GM19324 (cell line): ENCODE results near the gene TUFT1.
"Not testable (repeated sequence)": the region's sequence is repeated elsewhere in the genome, so short reads cannot be mapped to it uniquely, and the experiment has no call there.

Experiments
- ATAC-seq: cut with Tn5 transposase; IDR thresholded peaks from one replicate; pipeline ENCODE4 v1.9.1; 2021; ENCODE audit warnings: mild to moderate bottlenecking, moderate library complexity; ENCODE audit not compliant: unreplicated experiment, low FRiP score

Gene TUFT1

GRCh38 chr1:151612501-151613281 is 72.6 kb downstream of the TUFT1 start:
- ATAC-seq, result peak; percentile 10

DNA sequence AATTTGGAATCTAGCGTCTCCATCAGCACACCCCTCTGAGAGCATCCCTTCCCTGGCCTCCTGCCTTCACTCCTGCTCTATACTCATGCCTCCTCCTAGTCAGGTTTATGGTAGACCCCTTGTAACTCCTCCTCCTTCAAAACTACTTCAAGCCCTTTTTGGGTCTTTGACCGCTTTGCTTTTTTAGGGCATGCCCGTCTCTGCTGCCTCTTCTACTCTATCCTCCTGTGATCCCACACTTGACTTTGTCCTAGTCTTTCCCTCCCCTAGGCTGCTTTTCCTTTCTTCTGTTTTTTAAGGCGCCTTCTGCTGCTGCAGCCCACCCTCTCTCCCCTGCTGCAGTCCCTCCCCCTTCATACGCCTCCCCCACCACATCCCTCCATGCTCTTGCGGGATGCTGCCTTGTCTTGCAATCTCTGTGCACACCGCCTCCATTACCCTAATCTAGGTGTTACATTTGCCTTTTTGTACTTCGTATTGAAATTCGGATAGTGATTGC is 73.2 kb downstream of the TUFT1 start:
- ATAC-seq, result no peak

DNA sequence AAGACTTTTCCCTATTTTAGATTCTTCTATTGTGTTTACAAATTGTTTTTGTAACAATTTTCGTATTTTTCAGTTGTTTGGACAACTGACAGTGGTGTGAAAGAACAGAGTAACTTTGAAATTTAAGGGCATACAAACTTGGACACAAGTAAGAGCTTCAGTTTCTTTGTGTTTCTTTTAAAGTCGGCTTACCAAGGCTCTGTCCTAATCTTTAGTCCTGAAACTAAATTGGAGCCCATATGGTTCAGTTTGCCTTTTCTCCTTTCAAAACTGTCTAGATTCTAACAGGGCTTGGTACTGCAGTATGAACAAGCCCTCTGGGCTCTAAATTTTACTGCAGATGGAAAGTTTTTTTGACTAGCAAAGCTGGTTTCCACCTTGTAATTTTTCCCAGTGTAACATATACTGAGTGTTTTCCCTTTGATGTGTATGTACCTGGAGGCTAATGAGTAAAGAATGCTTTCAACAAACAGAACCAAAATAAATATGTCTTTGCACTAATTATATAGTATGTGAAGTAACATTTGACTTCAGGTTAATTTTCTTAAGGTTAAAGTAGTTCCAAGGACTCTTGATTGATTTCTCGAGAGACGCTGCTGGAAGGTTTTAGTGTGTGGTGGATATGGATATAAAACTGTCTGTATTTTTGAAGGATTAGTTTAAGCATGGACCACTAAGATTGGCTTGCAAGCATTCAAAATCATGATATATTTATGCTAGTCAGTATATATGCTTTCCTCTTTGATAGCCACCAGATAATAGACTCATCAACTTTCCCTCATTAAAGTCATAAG is 75.8 kb downstream of the TUFT1 start:
- no peak for ATAC-seq

DNA sequence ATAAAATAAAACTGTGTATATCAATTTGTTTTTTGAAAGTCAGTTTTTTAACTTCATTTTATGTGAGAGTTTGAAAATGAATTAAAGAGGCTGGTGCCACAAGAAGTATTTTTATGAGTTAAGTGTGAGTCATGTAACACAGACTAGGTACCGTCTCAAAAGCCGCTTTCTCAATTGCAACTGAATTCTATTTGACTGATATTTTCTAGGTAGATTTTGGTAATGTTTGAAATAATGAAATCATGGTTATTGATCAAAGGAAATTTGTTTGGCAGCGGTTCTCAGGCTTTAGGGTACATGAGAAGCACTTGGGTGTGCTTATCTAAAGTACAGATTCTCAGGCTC is 76.4 kb downstream of the TUFT1 start:
- no peak for ATAC-seq

DNA sequence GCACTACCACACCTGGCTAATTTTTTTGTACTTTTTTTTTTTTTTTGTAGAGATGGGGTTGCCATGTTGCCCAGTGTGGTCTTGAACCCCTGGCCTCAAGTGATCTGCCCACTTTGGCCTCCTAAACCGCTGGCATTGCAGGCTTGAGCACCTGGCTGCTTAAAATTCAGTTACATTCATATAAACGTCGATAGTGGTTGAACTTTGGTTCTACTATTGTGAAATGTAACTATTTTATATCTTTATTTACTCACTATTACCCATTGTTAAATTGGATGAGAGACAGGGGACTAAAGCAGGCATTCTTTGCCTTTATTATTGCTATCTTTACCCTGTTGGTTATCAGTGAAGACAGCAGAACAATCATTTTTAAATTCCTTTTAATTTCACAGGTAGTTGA is 77.9 kb downstream of the TUFT1 start:
- no peak for ATAC-seq

- no peak for ATAC-seq
These were observed 78.4 kb downstream of the TUFT1 start for GRCh38 chr1:151618470-151618869.

DNA sequence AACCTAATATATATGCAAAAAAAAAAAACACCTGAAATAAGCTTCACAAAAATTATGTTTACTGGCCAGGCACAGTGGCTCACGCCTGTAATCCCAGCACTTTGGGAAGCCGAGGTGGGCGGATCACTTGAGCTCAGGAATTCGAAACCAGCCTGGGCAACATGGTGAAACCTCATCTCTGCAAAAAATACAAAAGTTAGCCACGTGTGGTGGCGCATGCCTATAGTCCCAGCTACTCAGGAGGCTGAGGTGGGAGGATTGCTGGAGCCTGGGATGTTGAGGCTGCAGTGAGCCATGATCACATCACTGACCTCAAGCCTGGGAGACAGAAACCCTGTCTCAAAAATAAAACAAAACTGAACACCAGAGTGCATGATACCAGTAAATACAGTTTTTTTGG is 78.9 kb downstream of the TUFT1 start:
- not testable (repeated sequence) for ATAC-seq

GRCh38 chr1:151619489-151620093 is 79.5 kb downstream of the TUFT1 start:
- ATAC-seq, result no peak

GRCh38 chr1:151620286-151620685 is 80.2 kb downstream of the TUFT1 start:
- ATAC-seq, result no peak

DNA sequence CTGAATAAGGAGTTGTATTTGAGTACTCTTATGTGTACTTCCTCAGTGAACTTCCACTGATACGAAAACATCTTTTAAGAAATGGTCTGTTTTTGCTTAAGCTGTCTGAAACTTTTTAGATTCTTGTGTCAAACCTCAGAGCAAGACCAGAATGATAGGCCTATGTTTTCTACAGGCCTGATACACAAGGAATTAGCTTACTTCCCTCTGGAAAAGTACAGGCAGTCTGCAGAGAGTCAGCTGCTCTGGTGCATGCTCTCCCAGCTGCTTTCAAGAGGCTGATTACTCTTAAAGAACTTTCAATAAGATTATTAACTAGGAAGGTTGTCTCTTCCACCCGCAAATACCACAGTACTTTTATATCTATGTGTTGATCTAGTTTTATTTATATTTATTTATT is 81.2 kb downstream of the TUFT1 start:
- ATAC-seq, result no peak

DNA sequence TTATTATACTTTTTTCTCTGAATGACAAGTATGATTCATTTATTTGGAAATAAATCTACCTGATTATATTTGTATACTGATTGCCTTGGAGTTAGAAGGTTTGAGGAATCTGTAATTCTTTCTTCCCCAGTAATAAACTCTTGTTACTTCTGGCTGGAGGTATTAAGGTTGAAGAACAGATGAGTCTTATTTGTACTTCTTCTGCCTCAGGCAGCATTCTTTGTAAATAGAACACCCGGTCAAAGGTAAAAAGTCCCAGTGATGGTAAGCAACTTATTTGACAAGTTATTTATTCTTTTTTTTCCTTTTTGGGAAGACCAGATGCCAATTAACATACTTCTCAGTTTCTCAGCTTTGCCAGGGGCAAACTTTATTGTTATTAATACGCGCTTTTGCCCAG is 84.7 kb downstream of the TUFT1 start:
- ATAC-seq, result no peak

DNA sequence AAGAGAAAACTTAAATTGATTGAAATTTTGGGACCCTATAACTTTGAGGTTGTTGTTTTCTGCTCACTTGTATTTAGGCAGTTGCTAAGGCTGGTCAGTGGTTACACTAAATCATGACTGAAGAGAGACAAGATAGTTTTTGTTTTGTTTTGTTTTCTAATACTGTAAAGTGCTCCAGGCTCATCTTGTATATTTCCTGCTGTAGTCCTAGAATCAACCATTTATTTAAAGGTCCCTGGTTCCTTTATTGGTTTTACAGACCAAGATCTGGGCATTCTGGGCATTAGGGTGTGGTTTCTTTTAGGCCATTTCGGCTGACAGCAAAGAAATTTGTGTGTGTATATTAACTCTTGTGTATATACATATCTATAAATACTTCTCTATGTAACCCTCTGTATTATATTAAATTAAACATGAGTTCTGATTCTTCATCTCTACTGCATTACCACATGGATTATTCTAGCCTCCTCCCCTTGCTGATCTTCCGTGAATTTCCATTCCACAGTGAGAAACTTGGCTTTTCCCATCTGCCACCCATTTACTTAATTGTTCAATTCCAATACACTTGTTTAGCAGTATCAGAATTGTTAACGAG is 86.7 kb downstream of the TUFT1 start:
- no peak for ATAC-seq

GRCh38 chr1:151629278-151629677 is 89.2 kb downstream of the TUFT1 start:
- no peak for ATAC-seq
